Ishikawa (cell line): ENCODE measurements around the gene JAKMIP3.

ENCODE experiments used
- CEBPB ChIP-seq: IDR thresholded peaks from 2 replicates; pipeline ENCODE4 v1.6.1; 2012
- CREB1 ChIP-seq: IDR thresholded peaks from 2 replicates; pipeline ENCODE4 v1.6.1; 2012; ENCODE audit warnings: low read depth
- EGR1 ChIP-seq: IDR thresholded peaks from 2 replicates; pipeline ENCODE4 v1.6.1; 2012
- EP300 ChIP-seq: IDR thresholded peaks from 2 replicates; pipeline ENCODE4 v1.6.1; 2012; ENCODE audit warnings: borderline replicate concordance
- FOXM1 ChIP-seq: IDR thresholded peaks from 2 replicates; pipeline ENCODE4 v1.6.1; 2012; ENCODE audit warnings: low read depth, borderline replicate concordance
- MAX ChIP-seq: IDR thresholded peaks from 2 replicates; pipeline ENCODE4 v1.6.1; 2012
- NFIC ChIP-seq: IDR thresholded peaks from 2 replicates; pipeline ENCODE4 v1.6.1; 2012
- RAD21 ChIP-seq: IDR thresholded peaks from 2 replicates; pipeline ENCODE4 v1.6.1; 2012; ENCODE audit warnings: low read depth
- TAF1 ChIP-seq: IDR thresholded peaks from 2 replicates; pipeline ENCODE4 v1.6.1; 2012; ENCODE audit warnings: low read depth, mild to moderate bottlenecking
- TCF12 ChIP-seq: IDR thresholded peaks from 2 replicates; pipeline ENCODE4 v1.6.1; 2012; ENCODE audit warnings: low read depth
- TEAD4 ChIP-seq: IDR thresholded peaks from 2 replicates; pipeline ENCODE4 v1.6.1; 2012
- USF1 ChIP-seq: IDR thresholded peaks from 2 replicates; pipeline ENCODE4 v1.6.1; 2012
- YY1 ChIP-seq: IDR thresholded peaks from 2 replicates; pipeline ENCODE4 v1.6.1; 2012; ENCODE audit warnings: low read depth
- ZBTB7A ChIP-seq: IDR thresholded peaks from 2 replicates; pipeline ENCODE4 v1.6.1; 2012; ENCODE audit warnings: low read depth
- TF ChIP-seq, protein P1 (sequence below): IDR thresholded peaks from 2 replicates; pipeline ENCODE4 v1.6.1; 2012; ENCODE audit warnings: low read depth, mild to moderate bottlenecking

The JAKMIP3 gene

DNA sequence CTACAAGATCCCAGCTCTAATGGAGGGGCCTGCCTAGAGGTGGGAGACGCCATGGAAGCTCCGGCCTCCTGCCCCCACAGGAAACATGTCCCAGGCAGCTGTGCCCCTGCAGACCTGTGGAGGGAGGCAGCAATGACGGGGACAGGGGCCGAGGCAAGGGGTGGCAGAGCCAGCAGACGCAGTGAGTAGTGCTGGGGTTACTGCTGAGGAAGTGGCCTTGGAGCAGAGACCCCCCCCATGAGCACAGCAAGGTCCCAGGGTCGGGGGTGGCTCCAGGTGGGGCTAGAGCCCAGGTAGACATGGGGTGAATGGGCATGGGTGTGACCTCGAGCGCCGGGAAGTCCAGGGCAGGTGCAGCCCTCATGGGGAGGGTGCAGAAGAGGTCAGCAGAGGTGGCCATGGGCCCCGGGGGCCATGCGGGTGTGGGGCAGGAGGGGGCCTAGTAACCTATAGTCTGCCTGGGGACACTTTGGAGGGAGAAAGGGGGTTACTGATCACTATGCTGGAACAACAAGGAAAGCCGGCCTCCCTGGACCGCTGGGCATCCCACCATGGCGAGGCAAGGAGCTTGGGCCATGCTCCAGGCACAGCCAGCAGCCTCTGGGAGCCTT, 45.5 kb downstream of the JAKMIP3 start:
- no peak for TF ChIP-seq YY1
- TF ChIP-seq EP300: no peak
- TF ChIP-seq NFIC: no peak
- TF ChIP-seq TAF1: no peak
- TF ChIP-seq TCF12: no peak
- no peak for TF ChIP-seq ZBTB7A
- no peak for TF ChIP-seq TEAD4
- TF ChIP-seq CEBPB: no peak
- TF ChIP-seq, protein P1, sequence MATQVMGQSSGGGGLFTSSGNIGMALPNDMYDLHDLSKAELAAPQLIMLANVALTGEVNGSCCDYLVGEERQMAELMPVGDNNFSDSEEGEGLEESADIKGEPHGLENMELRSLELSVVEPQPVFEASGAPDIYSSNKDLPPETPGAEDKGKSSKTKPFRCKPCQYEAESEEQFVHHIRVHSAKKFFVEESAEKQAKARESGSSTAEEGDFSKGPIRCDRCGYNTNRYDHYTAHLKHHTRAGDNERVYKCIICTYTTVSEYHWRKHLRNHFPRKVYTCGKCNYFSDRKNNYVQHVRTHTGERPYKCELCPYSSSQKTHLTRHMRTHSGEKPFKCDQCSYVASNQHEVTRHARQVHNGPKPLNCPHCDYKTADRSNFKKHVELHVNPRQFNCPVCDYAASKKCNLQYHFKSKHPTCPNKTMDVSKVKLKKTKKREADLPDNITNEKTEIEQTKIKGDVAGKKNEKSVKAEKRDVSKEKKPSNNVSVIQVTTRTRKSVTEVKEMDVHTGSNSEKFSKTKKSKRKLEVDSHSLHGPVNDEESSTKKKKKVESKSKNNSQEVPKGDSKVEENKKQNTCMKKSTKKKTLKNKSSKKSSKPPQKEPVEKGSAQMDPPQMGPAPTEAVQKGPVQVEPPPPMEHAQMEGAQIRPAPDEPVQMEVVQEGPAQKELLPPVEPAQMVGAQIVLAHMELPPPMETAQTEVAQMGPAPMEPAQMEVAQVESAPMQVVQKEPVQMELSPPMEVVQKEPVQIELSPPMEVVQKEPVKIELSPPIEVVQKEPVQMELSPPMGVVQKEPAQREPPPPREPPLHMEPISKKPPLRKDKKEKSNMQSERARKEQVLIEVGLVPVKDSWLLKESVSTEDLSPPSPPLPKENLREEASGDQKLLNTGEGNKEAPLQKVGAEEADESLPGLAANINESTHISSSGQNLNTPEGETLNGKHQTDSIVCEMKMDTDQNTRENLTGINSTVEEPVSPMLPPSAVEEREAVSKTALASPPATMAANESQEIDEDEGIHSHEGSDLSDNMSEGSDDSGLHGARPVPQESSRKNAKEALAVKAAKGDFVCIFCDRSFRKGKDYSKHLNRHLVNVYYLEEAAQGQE: no peak
- no peak for TF ChIP-seq CREB1
- no peak for TF ChIP-seq USF1

DNA sequence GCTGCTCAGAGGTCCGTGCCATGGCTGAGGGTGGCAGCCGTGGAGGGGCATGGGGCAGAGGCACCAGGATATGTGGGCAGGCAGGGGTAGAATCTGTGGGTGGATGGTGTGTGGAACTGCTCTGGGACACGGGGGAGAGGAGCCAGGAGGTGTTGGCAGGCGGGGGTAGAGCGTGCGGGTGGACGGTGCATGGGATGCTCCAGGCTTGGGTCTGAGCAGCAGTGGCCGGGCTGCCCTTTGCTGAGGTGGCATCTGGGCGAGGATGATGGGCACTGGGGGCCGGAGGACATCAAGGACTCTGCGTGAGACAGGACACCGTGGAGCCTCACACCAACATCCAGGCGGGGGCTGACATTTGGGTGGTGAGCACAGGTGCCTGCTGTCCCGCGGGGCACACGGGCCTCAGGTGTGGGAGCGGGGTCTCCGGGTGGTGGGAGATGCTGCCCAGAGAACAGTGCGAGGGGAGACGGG, 46.2 kb downstream of the JAKMIP3 start:
- TF ChIP-seq, protein P1: no peak
- TF ChIP-seq NFIC: no peak
- TF ChIP-seq ZBTB7A: no peak
- no peak for TF ChIP-seq YY1
- TF ChIP-seq MAX: no peak
- TF ChIP-seq FOXM1: no peak
- TF ChIP-seq EP300: no peak
- TF ChIP-seq TEAD4: no peak
- no peak for TF ChIP-seq TCF12
- no peak for TF ChIP-seq CREB1
- TF ChIP-seq CEBPB: no peak
- TF ChIP-seq EGR1: no peak
- no peak for TF ChIP-seq RAD21
- TF ChIP-seq USF1: no peak

GRCh38 chr10:132112611-132113010, 46.9 kb downstream of the JAKMIP3 start:
- no peak for TF ChIP-seq MAX
- no peak for TF ChIP-seq ZBTB7A
- TF ChIP-seq USF1: no peak
- no peak for TF ChIP-seq FOXM1
- no peak for TF ChIP-seq YY1
- TF ChIP-seq CREB1: no peak
- TF ChIP-seq, protein P1: no peak

GRCh38 chr10:132113206-132113605, 47.5 kb downstream of the JAKMIP3 start:
- TF ChIP-seq FOXM1 (no peak), YY1 (no peak), ZBTB7A (no peak), NFIC (no peak), CEBPB (no peak), EP300 (no peak), TCF12 (no peak), EGR1 (no peak), RAD21 (no peak), CREB1 (no peak), MAX (no peak), TAF1 (no peak), USF1 (no peak), TEAD4 (no peak)
- TF ChIP-seq, protein P1: no peak
